ENCODE data around the gene CD68.
"Not testable (repeated sequence)": the region's sequence is repeated elsewhere in the genome, so short reads cannot be mapped to it uniquely, and the experiment has no call there.

The CD68 gene

GRCh38 chr17:7580604-7581575 is 1.5 kb downstream of the CD68 start:
- no peak for DNase-seq (ENCODE audit: low read depth)

GRCh38 chr17:7582396-7583252 is 3.2 kb downstream of the CD68 start:
- no peak for DNase-seq (ENCODE audit: low read depth)

- peak; percentile 91 for DNase-seq (ENCODE audit: low read depth)
These were observed 4.0 kb downstream of the CD68 start, which contains the start of gene MPDU1 for GRCh38 chr17:7583253-7584109. MPDU1 (plus strand) TSS chr17:7583852; CDS start chr17:7583863, 11 bp downstream.

GRCh38 chr17:7586673-7587419 is 7.4 kb downstream of the CD68 start:
- no peak for DNase-seq (ENCODE audit: low read depth)

- DNase-seq (ENCODE audit: low read depth), result no peak
These were observed 8.1 kb downstream of the CD68 start for GRCh38 chr17:7587420-7588151.

GRCh38 chr17:7588553-7589203 is 9.2 kb downstream of the CD68 start:
- no peak for DNase-seq (ENCODE audit: low read depth)

GRCh38 chr17:7589204-7589868 is 9.9 kb downstream of the CD68 start:
- DNase-seq (ENCODE audit: low read depth), result peak; percentile 35

- DNase-seq (ENCODE audit: low read depth), result no peak
These were observed 10.7 kb downstream of the CD68 start, which contains the start of gene SOX15 for GRCh38 chr17:7589891-7590691. SOX15 (minus strand) TSS chr17:7590094; CDS start chr17:7589676, 418 bp downstream.

- DNase-seq (ENCODE audit: low read depth), result no peak
These were observed 11.3 kb downstream of the CD68 start for GRCh38 chr17:7590743-7591142.

GRCh38 chr17:7591596-7591995 is 12.2 kb downstream of the CD68 start:
- no peak for DNase-seq (ENCODE audit: low read depth)

- DNase-seq (ENCODE audit: low read depth), result no peak
These were observed 13.1 kb downstream of the CD68 start for GRCh38 chr17:7592422-7593021.

GRCh38 chr17:7593296-7593695 is 13.9 kb downstream of the CD68 start:
- DNase-seq (ENCODE audit: low read depth), result no peak

GRCh38 chr17:7597561-7597960 is 18.1 kb downstream of the CD68 start:
- DNase-seq (ENCODE audit: low read depth), result not testable (repeated sequence)

GRCh38 chr17:7606280-7606679 is 26.8 kb downstream of the CD68 start:
- no peak for DNase-seq (ENCODE audit: low read depth)

GRCh38 chr17:7610641-7611040 is 31.2 kb downstream of the CD68 start:
- DNase-seq (ENCODE audit: low read depth), result no peak

GRCh38 chr17:7611635-7612293 is 32.3 kb downstream of the CD68 start:
- DNase-seq (ENCODE audit: low read depth), result no peak

GRCh38 chr17:7612294-7612640 is 32.8 kb downstream of the CD68 start:
- no peak for DNase-seq (ENCODE audit: low read depth)
